ENCODE results near the gene IL12B. TPM values are rescaled to one million over a fixed set of nuclear protein-coding genes. Genes with fewer than 3 reads are reported as not detected.
A peak's percentile ranks its signal among the peaks of the same experiment; 100 is the strongest.
"Not testable (repeated sequence)": the region's sequence is repeated elsewhere in the genome, so short reads cannot be mapped to it uniquely, and the experiment has no call there.

IL12B gene
- total RNA-seq, 3 donors from 2014 or later: not detected

DNA sequence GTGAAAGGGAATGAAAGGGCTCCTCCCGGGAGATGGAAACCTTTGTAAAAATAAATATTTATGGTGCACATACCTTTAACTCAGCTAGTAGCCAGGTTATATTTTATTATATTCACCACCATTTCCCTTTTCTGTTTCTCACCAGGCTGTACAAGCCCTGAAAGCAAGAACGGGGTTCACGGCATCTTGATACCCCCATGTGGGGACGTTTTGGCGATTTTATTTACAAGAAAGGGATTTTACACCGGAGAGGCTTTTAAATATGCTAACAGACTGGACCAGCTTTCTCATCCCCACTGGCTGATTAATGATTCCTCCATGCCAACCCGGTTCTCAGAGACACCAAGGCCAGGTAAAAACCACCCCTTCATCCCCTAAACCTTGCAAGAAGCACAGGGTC lies 19.2 kb downstream of the IL12B start:
- Histone ChIP-seq H3K36me3 (no peaks in the 10 kb centered on the region), H3K4me1 (no peaks in the 10 kb centered on the region), H3K4me3 (peak overlapping the region in 2 of 3 donors; percentile 24 to 54), H3K27me3 (peaks cover 0 to 3% of the 10 kb centered on the region in 2 donors), H3K27ac (no peak overlapping the region), H3K9me3 (no peaks in the 10 kb centered on the region)
- intact Hi-C loops (cut with DNase I; ENCODE audit: low total_unique reads): no loop called here
- DNase-seq (ENCODE audit: low spot score in 2 of 2): no peak
- TF ChIP-seq POLR2AphosphoS5 (IDR thresholded peaks at IDR 0.05): no peak
- TF ChIP-seq, protein P1, sequence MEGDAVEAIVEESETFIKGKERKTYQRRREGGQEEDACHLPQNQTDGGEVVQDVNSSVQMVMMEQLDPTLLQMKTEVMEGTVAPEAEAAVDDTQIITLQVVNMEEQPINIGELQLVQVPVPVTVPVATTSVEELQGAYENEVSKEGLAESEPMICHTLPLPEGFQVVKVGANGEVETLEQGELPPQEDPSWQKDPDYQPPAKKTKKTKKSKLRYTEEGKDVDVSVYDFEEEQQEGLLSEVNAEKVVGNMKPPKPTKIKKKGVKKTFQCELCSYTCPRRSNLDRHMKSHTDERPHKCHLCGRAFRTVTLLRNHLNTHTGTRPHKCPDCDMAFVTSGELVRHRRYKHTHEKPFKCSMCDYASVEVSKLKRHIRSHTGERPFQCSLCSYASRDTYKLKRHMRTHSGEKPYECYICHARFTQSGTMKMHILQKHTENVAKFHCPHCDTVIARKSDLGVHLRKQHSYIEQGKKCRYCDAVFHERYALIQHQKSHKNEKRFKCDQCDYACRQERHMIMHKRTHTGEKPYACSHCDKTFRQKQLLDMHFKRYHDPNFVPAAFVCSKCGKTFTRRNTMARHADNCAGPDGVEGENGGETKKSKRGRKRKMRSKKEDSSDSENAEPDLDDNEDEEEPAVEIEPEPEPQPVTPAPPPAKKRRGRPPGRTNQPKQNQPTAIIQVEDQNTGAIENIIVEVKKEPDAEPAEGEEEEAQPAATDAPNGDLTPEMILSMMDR (IDR thresholded peaks at IDR 0.05): no peak
- TF ChIP-seq POLR2A (IDR thresholded peaks at IDR 0.05): no peak

DNA sequence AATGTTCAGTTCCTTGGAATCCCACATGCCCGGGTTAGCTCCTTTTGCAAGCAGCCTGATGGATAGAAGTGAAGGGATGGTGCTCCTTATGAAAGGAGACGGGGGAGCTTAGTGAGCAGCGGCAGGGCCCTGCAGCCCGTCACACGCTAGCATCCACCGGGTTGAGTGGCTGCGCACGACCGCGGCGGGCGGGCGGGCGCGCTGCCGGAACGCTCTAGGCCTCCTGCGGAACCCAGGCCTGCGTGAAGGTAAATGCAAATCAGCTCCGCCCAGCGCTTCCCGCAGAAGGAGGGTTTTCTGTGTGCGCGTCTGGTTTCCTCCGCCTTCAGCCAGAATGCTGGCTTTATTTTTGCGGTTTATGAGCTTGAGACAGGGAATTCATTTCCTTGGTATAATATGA lies 19.8 kb downstream of the IL12B start:
- H3K4me3 ChIP-seq: peak overlapping the region in 2 of 3 donors; percentile 24 to 54

DNA sequence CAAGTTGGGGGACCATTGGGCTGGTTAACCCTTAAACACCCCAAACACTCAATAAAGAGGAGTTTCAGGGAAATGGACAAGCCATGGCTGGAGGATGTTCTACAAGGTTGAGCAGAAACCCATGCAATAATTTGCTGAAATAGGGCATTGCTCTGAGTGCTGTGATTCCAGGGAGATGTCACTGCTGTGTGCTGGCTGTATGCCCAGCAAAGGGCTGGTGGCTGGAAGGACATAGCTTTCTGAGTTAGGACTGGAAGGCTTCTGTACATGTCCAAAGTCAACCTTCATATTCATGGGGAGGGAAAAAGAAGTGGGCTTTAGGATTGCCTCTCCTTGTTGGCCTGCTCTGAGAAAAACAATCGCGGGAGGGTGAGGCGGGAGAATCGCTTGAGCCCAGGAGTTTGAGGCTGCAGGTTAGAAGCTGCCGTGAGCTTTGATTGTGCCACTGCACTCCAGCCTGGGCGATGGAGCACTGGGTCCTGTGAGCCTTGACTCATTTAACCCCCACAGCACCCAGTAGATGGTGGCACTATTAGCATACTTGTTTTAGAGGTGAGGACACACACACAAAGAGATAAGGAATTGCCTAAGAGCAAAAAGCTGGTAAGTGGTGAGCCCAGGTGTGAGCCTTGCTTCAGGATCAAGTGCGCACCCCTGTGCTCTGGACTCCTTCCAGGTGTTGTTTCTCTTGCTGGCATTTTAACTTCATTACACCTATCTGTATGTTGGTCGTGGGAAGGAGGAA lies 20.4 kb downstream of the IL12B start:
- Histone ChIP-seq H3K27ac (no peak overlapping the region), H3K36me3 (no peaks in the 10 kb centered on the region), H3K4me3 (peak overlapping the region in 1 of 3 donors; percentile 24), H3K4me1 (no peaks in the 10 kb centered on the region), H3K27me3 (peaks cover 0 to 3% of the 10 kb centered on the region in 2 donors), H3K9me3 (no peaks in the 10 kb centered on the region)
- intact Hi-C loops (cut with DNase I; ENCODE audit: low total_unique reads): no loop called here
- TF ChIP-seq, protein P1 (IDR thresholded peaks at IDR 0.05): no peak
- no peak for TF ChIP-seq POLR2A (IDR thresholded peaks at IDR 0.05)
- no peak for TF ChIP-seq POLR2AphosphoS5 (IDR thresholded peaks at IDR 0.05)
- DNase-seq (ENCODE audit: low spot score in 2 of 2): no peak

More for the DNA sequence above, 19.8 kb downstream of the IL12B start:
- peaks cover 0 to 3% of the 10 kb centered on the region in 2 donors for H3K27me3 ChIP-seq
- TF ChIP-seq POLR2AphosphoS5 (IDR thresholded peaks at IDR 0.05): no peak
- TF ChIP-seq POLR2A (IDR thresholded peaks at IDR 0.05): no peak
- TF ChIP-seq, protein P1 (IDR thresholded peaks at IDR 0.05): no peak
- H3K27ac ChIP-seq: no peak overlapping the region
- no peaks in the 10 kb centered on the region for H3K36me3 ChIP-seq
- no peaks in the 10 kb centered on the region for H3K9me3 ChIP-seq
- DNase-seq (ENCODE audit: low spot score in 2 of 2): no peak
- no peaks in the 10 kb centered on the region for H3K4me1 ChIP-seq
- intact Hi-C loops (cut with DNase I; ENCODE audit: low total_unique reads): no loop called here

DNA sequence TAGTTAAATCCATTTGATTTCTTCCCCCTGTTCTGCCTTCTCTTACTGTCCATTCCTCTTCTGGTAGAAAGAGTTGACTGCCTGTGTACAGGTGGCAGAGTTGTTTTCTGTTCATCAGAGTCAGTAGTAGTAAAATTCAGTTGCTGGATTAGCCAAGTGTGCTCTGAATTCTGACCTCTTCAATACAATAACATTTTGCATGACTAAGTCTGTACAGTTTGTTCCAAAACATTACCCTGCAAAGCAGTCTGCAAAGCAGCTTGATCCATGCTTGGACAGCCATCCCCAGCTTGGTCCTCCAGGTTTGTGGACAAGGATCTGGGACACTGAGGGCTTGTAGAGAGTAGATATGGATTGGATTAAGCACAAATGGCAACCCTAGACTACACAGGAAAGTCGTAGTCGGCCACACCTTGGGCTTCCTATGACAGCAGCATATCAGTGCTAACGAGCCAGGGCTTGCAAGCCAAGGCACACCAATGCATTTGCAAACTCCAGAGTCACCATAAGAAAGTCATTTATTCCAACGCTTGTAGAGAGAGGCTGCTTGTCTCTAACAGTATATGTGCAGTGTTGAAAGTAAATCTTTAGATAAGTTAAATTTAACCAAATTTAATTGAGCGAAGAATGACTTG lies 25.2 kb downstream of the IL12B start:
- no peak for TF ChIP-seq POLR2A (IDR thresholded peaks at IDR 0.05)
- TF ChIP-seq POLR2AphosphoS5 (IDR thresholded peaks at IDR 0.05): no peak
- TF ChIP-seq, protein P1 (IDR thresholded peaks at IDR 0.05): no peak
- Histone ChIP-seq H3K36me3 (no peaks in the 10 kb centered on the region), H3K27me3 (no peaks in the 10 kb centered on the region), H3K4me1 (no peaks in the 10 kb centered on the region), H3K27ac (no peak overlapping the region), H3K4me3 (no peak overlapping the region), H3K9me3 (peaks cover 5 to 16% of the 10 kb centered on the region in 2 donors)
- intact Hi-C loops (cut with DNase I; ENCODE audit: low total_unique reads): no loop called here
- no peak for DNase-seq (ENCODE audit: low spot score in 2 of 2)

DNA sequence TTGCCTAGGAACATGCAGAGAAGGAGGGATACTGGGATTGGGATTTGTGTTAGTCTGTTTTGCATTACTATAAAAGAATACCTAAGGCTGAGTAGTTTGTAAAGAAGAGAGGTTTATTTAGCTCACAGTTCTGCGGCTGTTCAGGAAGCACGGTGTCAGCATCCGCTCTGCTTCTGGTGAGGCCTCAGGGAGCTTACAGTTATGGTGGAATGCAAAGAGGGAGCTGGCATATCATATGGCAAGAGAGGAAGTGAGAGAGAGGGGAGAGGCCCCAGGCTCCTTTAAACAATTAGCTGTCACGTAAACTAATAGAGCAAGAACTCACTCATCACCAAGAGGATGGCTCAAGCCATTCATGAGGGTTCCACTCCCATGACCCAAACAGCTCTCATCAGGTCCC lies 27.0 kb downstream of the IL12B start:
- Histone ChIP-seq H3K27ac (no peak overlapping the region), H3K27me3 (no peaks in the 10 kb centered on the region)
- no peak for TF ChIP-seq POLR2A (IDR thresholded peaks at IDR 0.05)
- TF ChIP-seq, protein P1 (IDR thresholded peaks at IDR 0.05): no peak
- no peak for TF ChIP-seq POLR2AphosphoS5 (IDR thresholded peaks at IDR 0.05)

DNA sequence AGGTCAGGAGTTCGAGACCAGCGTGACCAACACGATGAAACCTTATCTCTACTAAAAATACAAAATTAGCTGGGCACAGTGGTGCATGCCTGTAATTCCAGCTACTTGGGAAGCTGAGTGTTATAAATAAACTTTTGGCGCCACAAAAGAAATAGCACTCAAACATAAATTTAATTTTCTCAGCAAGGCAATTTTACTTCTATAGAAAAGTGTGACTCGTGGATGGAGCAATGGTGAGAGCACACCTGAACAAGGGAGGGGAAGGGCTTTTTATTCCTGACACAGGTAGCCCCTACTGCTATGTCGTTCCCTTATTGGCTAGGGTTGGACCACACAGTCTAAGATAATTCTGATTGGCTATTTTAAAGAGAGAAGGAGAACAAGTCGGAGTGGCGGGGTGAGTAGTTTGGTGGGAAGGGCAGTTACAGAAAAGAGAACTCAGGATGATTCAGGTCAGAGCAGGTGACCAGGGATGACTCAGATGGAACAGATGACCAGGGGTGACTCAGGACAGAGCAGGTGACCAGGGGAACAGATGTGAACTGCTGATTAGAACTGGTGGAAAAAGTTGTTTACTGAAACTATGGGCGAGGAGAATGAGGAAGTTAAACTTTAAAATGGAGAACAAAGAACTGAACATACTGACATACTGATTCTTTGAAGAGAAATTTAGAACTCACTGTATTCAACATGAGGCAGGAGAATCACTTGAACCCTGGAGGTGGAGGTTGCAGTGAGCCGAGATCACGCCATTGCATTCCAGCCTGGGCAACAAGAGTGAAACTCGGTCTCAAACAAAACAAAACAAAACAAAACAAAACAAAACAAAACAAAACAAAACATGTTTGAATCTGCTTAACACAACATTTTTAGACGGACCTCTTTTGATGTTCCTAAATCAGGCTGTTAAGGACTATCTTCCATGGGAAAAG lies 28.1 kb downstream of the IL12B start:
- intact Hi-C loops (cut with DNase I; ENCODE audit: low total_unique reads); H3K4me1 ChIP-seq; H3K27ac ChIP-seq; H3K27me3 ChIP-seq; H3K4me3 ChIP-seq; DNase-seq (ENCODE audit: low spot score in 2 of 2); H3K36me3 ChIP-seq: not testable (repeated sequence)
- peaks cover 14 to 29% of the 10 kb centered on the region in 2 donors for H3K9me3 ChIP-seq

More for the DNA sequence above, 27.0 kb downstream of the IL12B start:
- H3K36me3 ChIP-seq: no peaks in the 10 kb centered on the region
- peaks cover 9 to 18% of the 10 kb centered on the region in 2 donors for H3K9me3 ChIP-seq
- intact Hi-C loops (cut with DNase I; ENCODE audit: low total_unique reads): no loop called here
- H3K4me1 ChIP-seq: no peaks in the 10 kb centered on the region
- DNase-seq (ENCODE audit: low spot score in 2 of 2): no peak
- H3K4me3 ChIP-seq: no peak overlapping the region

Measured in breast epithelium (tissue), 4 donors.